Endothelial cell (in vitro differentiated cells): ENCODE results near the gene TMEM87A. TPM values are rescaled to one million over a fixed set of nuclear protein-coding genes. Genes with fewer than 3 reads are reported as not detected.
A peak's percentile ranks its signal among the peaks of the same experiment; 100 is the strongest.

Experiments
- DNase-seq: peaks from one replicate; pipeline ENCODE4 v3.0.0; 2021; ENCODE audit warnings: low spot score
- H3K27ac Mint-ChIP-seq: one replicate; pipeline ENCODE4 v1.8.0; 2021; ENCODE audit warnings: mixed read lengths, inconsistent platforms; ENCODE audit not compliant: unreplicated experiment
- H3K27me3 Mint-ChIP-seq: one replicate; pipeline ENCODE4 v1.8.0; 2021; ENCODE audit warnings: mild to moderate bottlenecking, moderate library complexity, mixed read lengths, inconsistent platforms; ENCODE audit not compliant: unreplicated experiment
- H3K36me3 Mint-ChIP-seq: one replicate; pipeline ENCODE4 v1.8.0; 2021; ENCODE audit warnings: mild to moderate bottlenecking, low read depth, mixed read lengths, inconsistent platforms; ENCODE audit not compliant: unreplicated experiment
- H3K4me1 Mint-ChIP-seq: one replicate; pipeline ENCODE4 v1.8.0; 2021; ENCODE audit warnings: mild to moderate bottlenecking, mixed read lengths, inconsistent platforms; ENCODE audit not compliant: unreplicated experiment
- H3K4me3 Mint-ChIP-seq: one replicate; pipeline ENCODE4 v1.8.0; 2021; ENCODE audit warnings: mild to moderate bottlenecking, mixed read lengths, inconsistent platforms; ENCODE audit not compliant: unreplicated experiment
- H3K9me3 Mint-ChIP-seq: one replicate; pipeline ENCODE4 v1.8.0; 2021; ENCODE audit warnings: mixed read lengths, inconsistent platforms; ENCODE audit not compliant: unreplicated experiment
- total RNA-seq: library from RNA; stranded (reverse); fragmentation: NEBNext Ultra II Directional; extraction: Animal tissue kit (Norgen Biotek cat#: 25700); gene quantifications from one replicate; pipeline ENCODE4 v1.2.1, GENCODE V29; 2021; ENCODE audit not compliant: unreplicated experiment
- TF ChIP-seq, protein P1 (sequence below): fragments of 200-600 bp; sonication (generic); IDR thresholded peaks from one replicate; pipeline ENCODE4 v1.5.0; 2021; ENCODE audit warnings: antibody characterized with exemption; ENCODE audit not compliant: unreplicated experiment

The TMEM87A gene
- total RNA-seq, 1 donor from 2014 or later, result 29.1 TPM

GRCh38 chr15:42182961-42183360, 90.3 kb downstream of the TMEM87A start:
- H3K4me3 Mint-ChIP-seq, result no peak overlapping the region
- H3K9me3 Mint-ChIP-seq, result no peaks in the 10 kb centered on the region
- H3K4me1 Mint-ChIP-seq, result no peaks in the 10 kb centered on the region
- peaks cover 37% of the 10 kb centered on the region for H3K36me3 Mint-ChIP-seq
- H3K27me3 Mint-ChIP-seq, result no peaks in the 10 kb centered on the region
- DNase-seq, result no peak
- TF ChIP-seq, protein P1, sequence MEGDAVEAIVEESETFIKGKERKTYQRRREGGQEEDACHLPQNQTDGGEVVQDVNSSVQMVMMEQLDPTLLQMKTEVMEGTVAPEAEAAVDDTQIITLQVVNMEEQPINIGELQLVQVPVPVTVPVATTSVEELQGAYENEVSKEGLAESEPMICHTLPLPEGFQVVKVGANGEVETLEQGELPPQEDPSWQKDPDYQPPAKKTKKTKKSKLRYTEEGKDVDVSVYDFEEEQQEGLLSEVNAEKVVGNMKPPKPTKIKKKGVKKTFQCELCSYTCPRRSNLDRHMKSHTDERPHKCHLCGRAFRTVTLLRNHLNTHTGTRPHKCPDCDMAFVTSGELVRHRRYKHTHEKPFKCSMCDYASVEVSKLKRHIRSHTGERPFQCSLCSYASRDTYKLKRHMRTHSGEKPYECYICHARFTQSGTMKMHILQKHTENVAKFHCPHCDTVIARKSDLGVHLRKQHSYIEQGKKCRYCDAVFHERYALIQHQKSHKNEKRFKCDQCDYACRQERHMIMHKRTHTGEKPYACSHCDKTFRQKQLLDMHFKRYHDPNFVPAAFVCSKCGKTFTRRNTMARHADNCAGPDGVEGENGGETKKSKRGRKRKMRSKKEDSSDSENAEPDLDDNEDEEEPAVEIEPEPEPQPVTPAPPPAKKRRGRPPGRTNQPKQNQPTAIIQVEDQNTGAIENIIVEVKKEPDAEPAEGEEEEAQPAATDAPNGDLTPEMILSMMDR, result no peak
- no peak overlapping the region for H3K27ac Mint-ChIP-seq

DNA sequence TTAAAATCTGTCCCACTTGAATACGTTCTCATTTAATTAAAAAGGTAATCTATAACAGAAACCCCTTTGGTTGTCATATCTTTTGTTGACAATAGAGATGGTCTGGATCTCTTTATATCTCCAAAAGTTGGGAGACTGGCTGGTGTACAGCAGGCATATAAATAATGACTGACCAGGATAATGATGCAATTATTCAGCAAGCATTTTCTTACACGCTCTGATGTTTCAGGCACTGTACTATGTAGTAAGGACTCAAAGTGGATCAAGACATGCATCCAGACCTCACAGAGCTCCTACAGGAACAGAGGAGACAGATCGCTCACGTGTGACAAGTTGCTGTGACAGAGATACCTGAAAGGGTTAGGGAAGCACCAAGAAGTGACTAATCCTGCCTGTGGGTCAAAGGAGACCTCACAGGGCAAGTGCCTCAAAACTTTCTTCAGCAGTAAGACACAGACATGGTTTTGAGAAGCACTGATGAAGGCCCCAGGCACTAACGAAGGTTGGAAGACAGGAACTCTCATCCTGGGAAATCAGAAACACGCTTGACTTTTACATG, 90.8 kb downstream of the TMEM87A start:
- DNase-seq, result no peak
- H3K27ac Mint-ChIP-seq, result no peak overlapping the region
- H3K4me1 Mint-ChIP-seq, result no peaks in the 10 kb centered on the region
- no peaks in the 10 kb centered on the region for H3K27me3 Mint-ChIP-seq
- H3K36me3 Mint-ChIP-seq, result peaks cover 36% of the 10 kb centered on the region
- no peaks in the 10 kb centered on the region for H3K9me3 Mint-ChIP-seq
- no peak overlapping the region for H3K4me3 Mint-ChIP-seq
- TF ChIP-seq, protein P1, result no peak

DNA sequence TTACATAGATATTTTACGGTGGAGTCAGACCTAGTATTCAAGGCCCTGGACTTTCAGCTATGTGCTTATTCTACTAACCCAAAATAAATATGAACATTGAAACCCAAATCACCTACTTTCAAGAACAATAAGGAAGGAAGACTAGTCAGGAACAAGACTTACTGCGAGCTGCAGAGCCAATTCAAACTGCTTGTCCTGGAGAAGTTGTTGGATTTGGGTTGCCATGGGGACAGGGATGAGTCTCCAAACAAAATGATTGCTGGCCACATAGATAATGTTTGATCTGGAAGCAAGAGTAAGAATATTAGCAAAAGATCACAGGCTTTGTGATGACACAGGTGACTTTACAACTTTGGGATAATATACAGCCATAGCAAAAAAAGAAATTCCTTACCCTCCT, 95.2 kb downstream of the TMEM87A start:
- DNase-seq, result no peak
- peak overlapping the region; percentile 84 for H3K27ac Mint-ChIP-seq
- no peak overlapping the region for H3K4me3 Mint-ChIP-seq
- peaks cover 31% of the 10 kb centered on the region for H3K36me3 Mint-ChIP-seq
- H3K27me3 Mint-ChIP-seq, result peaks cover 2% of the 10 kb centered on the region
- peaks cover 13% of the 10 kb centered on the region for H3K4me1 Mint-ChIP-seq
- TF ChIP-seq, protein P1, result no peak
- no peaks in the 10 kb centered on the region for H3K9me3 Mint-ChIP-seq

- Mint-ChIP-seq H3K27me3 (peaks cover 2% of the 10 kb centered on the region), H3K27ac (peak overlapping the region; percentile 83), H3K4me1 (peaks cover 30% of the 10 kb centered on the region), H3K4me3 (peak overlapping the region; percentile 45), H3K9me3 (no peaks in the 10 kb centered on the region), H3K36me3 (peaks cover 37% of the 10 kb centered on the region)
- TF ChIP-seq, protein P1, result no peak
- no peak for DNase-seq
Measured at GRCh38 chr15:42175671-42176070, 97.6 kb downstream of the TMEM87A start.

DNA sequence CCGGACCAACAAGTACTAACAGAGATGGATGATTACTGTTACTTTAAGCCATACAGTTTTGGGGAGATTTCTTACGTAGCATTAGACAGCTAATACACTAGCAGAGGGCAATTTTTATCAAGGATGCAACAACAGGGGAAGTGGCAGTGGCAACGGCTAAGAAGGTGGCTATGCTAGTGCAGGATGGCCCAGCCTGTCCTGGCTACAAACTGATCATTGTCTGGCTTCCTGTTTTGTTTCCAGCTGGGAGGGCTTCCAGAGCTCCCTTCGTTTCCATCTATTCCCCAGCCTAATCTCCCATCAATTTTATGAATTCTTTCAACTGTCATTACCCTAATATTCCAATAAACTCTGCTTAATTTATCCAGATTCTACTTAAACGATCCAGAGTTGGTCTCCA, 100.8 kb downstream of the TMEM87A start:
- H3K4me3 Mint-ChIP-seq, result peak overlapping the region; percentile 14
- H3K27me3 Mint-ChIP-seq, result peaks cover 2% of the 10 kb centered on the region
- peaks cover 30% of the 10 kb centered on the region for H3K4me1 Mint-ChIP-seq
- peak overlapping the region; percentile 17 for H3K27ac Mint-ChIP-seq
- TF ChIP-seq, protein P1, result no peak
- H3K36me3 Mint-ChIP-seq, result peaks cover 40% of the 10 kb centered on the region
- H3K9me3 Mint-ChIP-seq, result no peaks in the 10 kb centered on the region
- DNase-seq, result no peak
